ENCODE measurements around the gene NLRP5.

The NLRP5 gene

GRCh38 chr19:56107626-56108351 lies 121.2 kb downstream of the NLRP5 start:
- TF ChIP-seq CTCF (IDR thresholded peaks at IDR 0.05; ENCODE audit: low read depth, low read length) (no peak), MYC (IDR thresholded peaks at IDR 0.05; ENCODE audit: low read depth, low read length) (no peak), POLR2A (IDR thresholded peaks at IDR 0.05; ENCODE audit: extremely low read depth, insufficient read length) (no peak), MAX (IDR thresholded peaks at IDR 0.05; ENCODE audit: low read depth, low read length) (no peak)
- no peak overlapping the region for H3K4me3 ChIP-seq (ENCODE audit: low read depth, low read length)

GRCh38 chr19:56108447-56109195 lies 122.0 kb downstream of the NLRP5 start:
- no peak for TF ChIP-seq MYC (IDR thresholded peaks at IDR 0.05; ENCODE audit: low read depth, low read length)
- no peak for TF ChIP-seq POLR2A (IDR thresholded peaks at IDR 0.05; ENCODE audit: extremely low read depth, insufficient read length)
- no peak for TF ChIP-seq CTCF (IDR thresholded peaks at IDR 0.05; ENCODE audit: low read depth, low read length)
- no peak for TF ChIP-seq MAX (IDR thresholded peaks at IDR 0.05; ENCODE audit: low read depth, low read length)
- H3K4me3 ChIP-seq (ENCODE audit: low read depth, low read length) = no peak overlapping the region
- no peak for DNase-seq (ENCODE audit: low read depth)

More at GRCh38 chr19:56107626-56108351, 121.2 kb downstream of the NLRP5 start:
- DNase-seq (ENCODE audit: low read depth) = no peak

- H3K4me3 ChIP-seq (ENCODE audit: low read depth, low read length) = no peak overlapping the region
- DNase-seq (ENCODE audit: low read depth) = no peak
- no peak for TF ChIP-seq CTCF (IDR thresholded peaks at IDR 0.05; ENCODE audit: low read depth, low read length)
- no peak for TF ChIP-seq MYC (IDR thresholded peaks at IDR 0.05; ENCODE audit: low read depth, low read length)
- TF ChIP-seq POLR2A (IDR thresholded peaks at IDR 0.05; ENCODE audit: extremely low read depth, insufficient read length) = no peak
- no peak for TF ChIP-seq MAX (IDR thresholded peaks at IDR 0.05; ENCODE audit: low read depth, low read length)
These were observed 122.7 kb downstream of the NLRP5 start for GRCh38 chr19:56109226-56109625.

- TF ChIP-seq MAX (IDR thresholded peaks at IDR 0.05; ENCODE audit: low read depth, low read length) = no peak
- TF ChIP-seq CTCF (IDR thresholded peaks at IDR 0.05; ENCODE audit: low read depth, low read length) = no peak
- TF ChIP-seq POLR2A (IDR thresholded peaks at IDR 0.05; ENCODE audit: extremely low read depth, insufficient read length) = no peak
- no peak for TF ChIP-seq MYC (IDR thresholded peaks at IDR 0.05; ENCODE audit: low read depth, low read length)
- H3K4me3 ChIP-seq (ENCODE audit: low read depth, low read length) = no peak overlapping the region
- DNase-seq (ENCODE audit: low read depth) = no peak
These were observed 124.2 kb downstream of the NLRP5 start for GRCh38 chr19:56110515-56111448.

Data from NB4 (cell line).